Mesenchymal stem cell (in vitro differentiated cells and primary cell): ENCODE results near the gene ZNF804B.

Source experiments
- DNase-seq: peaks from one replicate; pipeline ENCODE4 v3.0.0-alpha.2; 2013
- H2AFZ ChIP-seq: one replicate; pipeline ENCODE4 v1.6.1; 2013; ENCODE audit warnings: low read depth, mild to moderate bottlenecking, control low read depth, inconsistent platforms, low read length, moderate library complexity
- H2AK5ac ChIP-seq: 2 replicates; pipeline ENCODE4 v1.6.1; 2013; ENCODE audit warnings: low read length, moderate library complexity, mild to moderate bottlenecking, inconsistent platforms; ENCODE audit not compliant: severe bottlenecking
- H2BK120ac ChIP-seq: one replicate; pipeline ENCODE4 v1.6.1; 2013; ENCODE audit warnings: low read depth, mild to moderate bottlenecking, inconsistent platforms, low read length, moderate library complexity
- H2BK12ac ChIP-seq, 2 experiments: one replicate each; pipeline ENCODE4 v1.6.1; 2013; ENCODE audit warnings: inconsistent platforms in 2 of 2, low read length in 2 of 2, mild to moderate bottlenecking in 2 of 2, moderate library complexity in 2 of 2, control low read depth in 1 of 2
- H2BK15ac ChIP-seq: one replicate; pipeline ENCODE4 v1.6.1; 2013; ENCODE audit warnings: mild to moderate bottlenecking, low read depth, inconsistent platforms; ENCODE audit not compliant: poor library complexity, severe bottlenecking
- H2BK5ac ChIP-seq: 2 replicates; pipeline ENCODE4 v1.6.1; 2013; ENCODE audit warnings: low read depth, mild to moderate bottlenecking, low read length, control low read depth, inconsistent platforms; ENCODE audit not compliant: poor library complexity, severe bottlenecking
- H3K14ac ChIP-seq, 2 experiments: one replicate each; pipeline ENCODE4 v1.6.1; 2013; ENCODE audit warnings: inconsistent platforms in 2 of 2, low read length in 2 of 2, control low read depth in 1 of 2, mild to moderate bottlenecking in 1 of 2, moderate library complexity in 1 of 2
- H3K18ac ChIP-seq, 2 experiments: one replicate each; pipeline ENCODE4 v1.6.1; 2013; ENCODE audit warnings: inconsistent platforms in 2 of 2, low read length in 2 of 2, control low read depth in 1 of 2, low read depth in 1 of 2, mild to moderate bottlenecking in 1 of 2
- H3K23ac ChIP-seq, 2 experiments: one replicate each; pipeline ENCODE4 v1.6.1; 2013; ENCODE audit warnings: inconsistent platforms in 2 of 2, low read length in 2 of 2, mild to moderate bottlenecking in 2 of 2, moderate library complexity in 2 of 2, control low read depth in 1 of 2
- H3K27ac ChIP-seq: 2 replicates; pipeline ENCODE4 v1.5.1; 2013; ENCODE audit warnings: mild to moderate bottlenecking, moderate library complexity, low read length, control low read depth, inconsistent platforms; ENCODE audit not compliant: poor library complexity, severe bottlenecking
- H3K27me3 ChIP-seq, 2 experiments: 2 replicates each; pipeline versions ENCODE4 v1.6.1 to v1.7.0; 2013; ENCODE audit warnings: low read length in 2 of 2, mild to moderate bottlenecking in 2 of 2, moderate library complexity in 2 of 2, control low read depth in 1 of 2, inconsistent platforms in 1 of 2; ENCODE audit not compliant: control insufficient read depth in 1 of 2, insufficient read depth in 1 of 2
- H3K36me3 ChIP-seq, 2 experiments: 2 replicates each; pipeline versions ENCODE4 v1.6.1 to v1.7.0; 2013; ENCODE audit warnings: low read length in 2 of 2, control low read depth in 1 of 2, inconsistent platforms in 1 of 2, low read depth in 1 of 2, mild to moderate bottlenecking in 1 of 2; ENCODE audit not compliant: insufficient read depth in 2 of 2, control insufficient read depth in 1 of 2
- H3K4ac ChIP-seq, 2 experiments: one replicate each; pipeline ENCODE4 v1.6.1; 2013; ENCODE audit warnings: inconsistent platforms in 2 of 2, low read length in 2 of 2, mild to moderate bottlenecking in 2 of 2, moderate library complexity in 2 of 2, control low read depth in 1 of 2, low read depth in 1 of 2
- H3K4me1 ChIP-seq: 2 replicates; pipeline ENCODE4 v1.6.1; 2013; ENCODE audit warnings: low read depth, low read length, control low read depth; ENCODE audit not compliant: control insufficient read depth, insufficient read depth
- H3K4me2 ChIP-seq: 2 replicates; pipeline ENCODE4 v1.6.1; 2013; ENCODE audit warnings: low read length, mild to moderate bottlenecking, inconsistent platforms; ENCODE audit not compliant: poor library complexity, severe bottlenecking
- H3K4me3 ChIP-seq, 2 experiments: 2 replicates each; pipeline versions ENCODE4 v1.5.1 to v1.7.0; 2013; ENCODE audit warnings: low read length in 2 of 2, mild to moderate bottlenecking in 2 of 2, control low read depth in 1 of 2, low read depth in 1 of 2; ENCODE audit not compliant: insufficient read depth in 1 of 2
- H3K79me1 ChIP-seq: replicated peaks from 2 replicates; pipeline ENCODE4 v1.6.1; 2013; ENCODE audit warnings: mild to moderate bottlenecking, control low read depth, low read length, inconsistent platforms; ENCODE audit not compliant: poor library complexity, severe bottlenecking
- H3K9ac ChIP-seq: 2 replicates; pipeline ENCODE4 v1.7.0; 2013; ENCODE audit warnings: mild to moderate bottlenecking, low read length, moderate library complexity
- H3K9me3 ChIP-seq: 2 replicates; pipeline ENCODE4 v1.7.0; 2013; ENCODE audit warnings: mild to moderate bottlenecking, low read length; ENCODE audit not compliant: control insufficient read depth
- H4K8ac ChIP-seq: one replicate; pipeline ENCODE4 v1.6.1; 2013; ENCODE audit warnings: inconsistent platforms, mild to moderate bottlenecking, low read length, moderate library complexity
- H4K91ac ChIP-seq: one replicate; pipeline ENCODE4 v1.6.1; 2013; ENCODE audit warnings: mild to moderate bottlenecking, low read length, inconsistent platforms
- WGBS: methylation state at CpG from one replicate; pipeline ENCODE4 v1.1.7; 2013; ENCODE audit warnings: mixed read lengths; 5-methylcytosine and 5-hydroxymethylcytosine counted together

ZNF804B gene

GRCh38 chr7:89336121-89336520, 576.6 kb downstream of the ZNF804B start:
- Histone ChIP-seq H3K36me3 (no peaks in the 10 kb centered on the region), H3K27ac (no peak overlapping the region), H3K14ac (no peak overlapping the region), H3K79me1 (no peaks in the 10 kb centered on the region), H4K91ac (no peak overlapping the region), H2AFZ (no peak overlapping the region), H3K9ac (no peak overlapping the region), H2AK5ac (no peak overlapping the region), H3K4me2 (no peak overlapping the region), H4K8ac (no peak overlapping the region), H3K9me3 (no peaks in the 10 kb centered on the region), H3K27me3 (no peaks in the 10 kb centered on the region), H3K23ac (no peak overlapping the region), H3K4me1 (no peaks in the 10 kb centered on the region), H3K18ac (no peak overlapping the region), H3K4me3 (no peak overlapping the region), H2BK5ac (no peak overlapping the region), H2BK15ac (no peak overlapping the region), H2BK120ac (no peak overlapping the region), H2BK12ac (no peak overlapping the region), H3K4ac (no peak overlapping the region)
- DNase-seq, result no peak
- WGBS, result 70% methylated on average over 4 of the region's 5 CpGs

- H3K27me3 ChIP-seq, result no peaks in the 10 kb centered on the region
- H3K9me3 ChIP-seq, result no peaks in the 10 kb centered on the region
- no peak overlapping the region for H2BK5ac ChIP-seq
- WGBS, result 13% methylated on average over 1 of the region's 3 CpGs
- no peak overlapping the region for H2AK5ac ChIP-seq
- DNase-seq, result no peak
- no peak overlapping the region for H3K23ac ChIP-seq
- H3K36me3 ChIP-seq, result no peaks in the 10 kb centered on the region
- H3K4ac ChIP-seq, result no peak overlapping the region
- no peak overlapping the region for H2BK15ac ChIP-seq
- H3K9ac ChIP-seq, result no peak overlapping the region
- H2AFZ ChIP-seq, result no peak overlapping the region
- no peak overlapping the region for H4K91ac ChIP-seq
- no peak overlapping the region for H3K14ac ChIP-seq
- no peak overlapping the region for H3K4me3 ChIP-seq
- no peak overlapping the region for H3K27ac ChIP-seq
- H3K4me1 ChIP-seq, result no peaks in the 10 kb centered on the region
- H3K79me1 ChIP-seq, result no peaks in the 10 kb centered on the region
- no peak overlapping the region for H4K8ac ChIP-seq
- H2BK120ac ChIP-seq, result no peak overlapping the region
- H3K4me2 ChIP-seq, result no peak overlapping the region
- no peak overlapping the region for H3K18ac ChIP-seq
- H2BK12ac ChIP-seq, result no peak overlapping the region
These were observed 580.2 kb downstream of the ZNF804B start for GRCh38 chr7:89339748-89340147.

DNA sequence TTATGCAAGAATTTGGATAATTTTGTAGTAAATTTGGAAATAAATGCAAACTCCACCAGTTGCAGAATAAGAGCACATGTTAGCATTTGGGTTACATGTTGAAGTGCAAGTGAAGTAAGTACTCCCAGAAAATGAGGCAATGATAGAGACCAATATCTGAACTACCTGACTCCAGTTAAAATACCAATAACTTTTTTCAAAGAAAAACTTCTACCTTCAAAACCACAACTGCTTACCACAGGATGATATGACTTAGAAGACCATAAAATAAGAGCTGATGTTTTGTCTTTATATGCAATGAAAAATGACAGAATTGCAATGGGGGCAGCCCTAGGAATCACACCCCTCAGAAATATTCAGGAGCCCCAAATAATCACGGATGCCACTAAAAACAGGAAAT, 597.6 kb downstream of the ZNF804B start:
- Histone ChIP-seq H3K4ac (no peak overlapping the region), H3K36me3 (no peaks in the 10 kb centered on the region), H3K9ac (no peak overlapping the region), H3K14ac (no peak overlapping the region), H2AFZ (no peak overlapping the region), H3K9me3 (no peaks in the 10 kb centered on the region), H3K79me1 (no peaks in the 10 kb centered on the region), H2BK12ac (no peak overlapping the region), H2AK5ac (no peak overlapping the region), H4K91ac (no peak overlapping the region), H3K27ac (no peak overlapping the region), H3K4me1 (no peaks in the 10 kb centered on the region), H3K18ac (no peak overlapping the region), H3K23ac (no peak overlapping the region), H2BK5ac (no peak overlapping the region), H2BK15ac (no peak overlapping the region), H3K27me3 (no peaks in the 10 kb centered on the region), H4K8ac (no peak overlapping the region), H3K4me3 (no peak overlapping the region), H3K4me2 (no peak overlapping the region), H2BK120ac (no peak overlapping the region)
- DNase-seq, result no peak
- 56% methylated on average over 1 of the region's 1 CpG for WGBS

DNA sequence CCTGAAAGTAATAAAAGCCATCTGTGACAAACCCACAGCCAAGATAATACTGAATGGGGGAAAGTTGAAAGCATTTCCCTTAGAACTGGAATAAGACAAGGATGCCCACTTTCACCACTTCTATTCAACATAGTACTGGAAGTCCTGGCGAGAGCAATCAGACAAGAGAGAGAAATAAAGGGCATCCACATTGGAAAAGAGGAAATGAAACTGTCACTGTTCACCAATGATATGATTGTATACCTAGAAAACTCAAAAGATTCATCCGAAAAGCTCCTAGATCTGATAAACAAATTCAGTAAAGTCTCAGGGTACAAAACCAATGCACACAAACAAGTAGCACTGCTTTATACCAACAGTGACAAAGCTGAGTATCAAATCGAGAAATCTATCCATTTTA, 617.7 kb downstream of the ZNF804B start:
- no peak overlapping the region for H3K4ac ChIP-seq
- H3K9ac ChIP-seq, result no peak overlapping the region
- H3K18ac ChIP-seq, result no peak overlapping the region
- H3K27me3 ChIP-seq, result no peaks in the 10 kb centered on the region
- H4K91ac ChIP-seq, result no peak overlapping the region
- peaks cover 5% of the 10 kb centered on the region for H3K9me3 ChIP-seq
- no peaks in the 10 kb centered on the region for H3K79me1 ChIP-seq
- DNase-seq, result no peak
- H2BK15ac ChIP-seq, result no peak overlapping the region
- no peak overlapping the region for H3K27ac ChIP-seq
- WGBS, result 57% methylated on average over 3 of the region's 3 CpGs
- no peak overlapping the region for H2AFZ ChIP-seq
- H3K23ac ChIP-seq, result no peak overlapping the region
- H3K4me3 ChIP-seq, result no peak overlapping the region
- no peak overlapping the region for H2AK5ac ChIP-seq
- H3K14ac ChIP-seq, result no peak overlapping the region
- H2BK12ac ChIP-seq, result no peak overlapping the region
- H2BK5ac ChIP-seq, result no peak overlapping the region
- H3K4me2 ChIP-seq, result no peak overlapping the region
- no peak overlapping the region for H2BK120ac ChIP-seq
- no peaks in the 10 kb centered on the region for H3K36me3 ChIP-seq
- no peaks in the 10 kb centered on the region for H3K4me1 ChIP-seq
- H4K8ac ChIP-seq, result no peak overlapping the region
